HEK293 (cell line): ENCODE results near the gene FOXO4.

Experiments
- CTCF ChIA-PET: fragments of 350-600 bp; formaldehyde crosslinking; extraction: SDS; loops from one replicate; lab custom pipeline; 2021; ENCODE audit warnings: antibody characterized with exemption; lab: Yijun Ruan, JAX
- POLR2A ChIA-PET: fragments of 300-600 bp; formaldehyde crosslinking; extraction: SDS; loops from one replicate; lab custom pipeline; 2020; ENCODE audit warnings: antibody characterized with exemption, inconsistent platforms; lab: Yijun Ruan, JAX
- H3K27ac ChIP-seq: fragments of 200-500 bp; sonication (Bioruptor generic); 2 replicates; pipeline ENCODE4 v1.5.1; 2014; ENCODE audit warnings: low read depth, low read length, control low read depth, inconsistent platforms; ENCODE audit errors: extremely low read depth
- H3K36me3 ChIP-seq, 2 experiments: fragments of 200-500 bp in 1 of 2; sonication (Bioruptor generic) in 1 of 2; 1 replicate in 1 of 2; 2 replicates in 1 of 2; pipeline ENCODE4 v1.5.1; 2014 to 2017; ENCODE audit warnings: inconsistent platforms in 2 of 2, low read length in 2 of 2; ENCODE audit not compliant: control insufficient read depth in 2 of 2, insufficient read depth in 1 of 2
- H3K4me1 ChIP-seq: fragments of 200-500 bp; sonication (Bioruptor generic); 2 replicates; pipeline ENCODE4 v1.5.1; 2014; ENCODE audit warnings: mild to moderate bottlenecking, low read length, inconsistent platforms; ENCODE audit not compliant: control insufficient read depth, insufficient read depth
- H3K4me3 ChIP-seq: 2 replicates; pipeline ENCODE4 v1.5.1; 2011; ENCODE audit warnings: low read depth, mild to moderate bottlenecking, control low read depth, low read length, moderate library complexity
- H3K9me3 ChIP-seq: fragments of 200-500 bp; sonication (Bioruptor generic); 2 replicates; pipeline ENCODE4 v1.5.1; 2014; ENCODE audit warnings: low read depth, low read length, inconsistent platforms; ENCODE audit not compliant: control insufficient read depth, insufficient read depth
- ZBTB7A ChIP-seq: fragments of 450-650 bp; formaldehyde crosslinking; IDR thresholded peaks from 2 replicates; pipeline ENCODE4 v1.5.1; 2016; ENCODE audit warnings: low read depth, missing biosample characterization, missing genetic modification characterization
- ZNF169 ChIP-seq: fragments of 450-650 bp; formaldehyde crosslinking; IDR thresholded peaks from 2 replicates; pipeline ENCODE4 v1.5.1; 2016; ENCODE audit warnings: missing biosample characterization, missing genetic modification characterization
- ZNF292 ChIP-seq: fragments of 450-650 bp; formaldehyde crosslinking; IDR thresholded peaks from 2 replicates; pipeline ENCODE4 v1.5.1; 2016; ENCODE audit warnings: low read depth, missing biosample characterization, missing genetic modification characterization, borderline replicate concordance
- ZNF354C ChIP-seq: fragments of 450-650 bp; formaldehyde crosslinking; IDR thresholded peaks from 2 replicates; pipeline ENCODE4 v1.5.1; 2016; ENCODE audit warnings: missing biosample characterization, missing genetic modification characterization, low read depth, borderline replicate concordance
- ZNF394 ChIP-seq: fragments of 450-650 bp; formaldehyde crosslinking; IDR thresholded peaks from 2 replicates; pipeline ENCODE4 v1.5.1; 2016; ENCODE audit warnings: missing biosample characterization, missing genetic modification characterization, mild to moderate bottlenecking, moderate library complexity, borderline replicate concordance
- ZNF416 ChIP-seq: fragments of 450-650 bp; formaldehyde crosslinking; IDR thresholded peaks from 2 replicates; pipeline ENCODE4 v1.5.1; 2016; ENCODE audit warnings: missing biosample characterization, missing genetic modification characterization
- ZNF555 ChIP-seq: fragments of 450-650 bp; formaldehyde crosslinking; conservative IDR thresholded peaks from 2 replicates; pipeline ENCODE4 v1.5.1; 2017; ENCODE audit warnings: missing biosample characterization, mild to moderate bottlenecking, missing genetic modification characterization, inconsistent platforms
- ZNF596 ChIP-seq: fragments of 450-650 bp; IDR thresholded peaks from 2 replicates; pipeline ENCODE4 v1.5.0; 2018; ENCODE audit warnings: missing biosample characterization, mild to moderate bottlenecking, missing genetic modification characterization, moderate library complexity
- ZNF626 ChIP-seq: fragments of 450-650 bp; sonication (Bioruptor Pico); formaldehyde crosslinking; IDR thresholded peaks from 2 replicates; pipeline ENCODE4 v1.5.1; 2018; ENCODE audit warnings: missing biosample characterization, missing genetic modification characterization, inconsistent platforms
- ZNF677 ChIP-seq: fragments of 450-650 bp; IDR thresholded peaks from 2 replicates; pipeline ENCODE4 v1.5.0; 2018; ENCODE audit warnings: missing biosample characterization, mild to moderate bottlenecking, missing genetic modification characterization, moderate library complexity
- ZNF792 ChIP-seq: fragments of 450-650 bp; formaldehyde crosslinking; IDR thresholded peaks from 2 replicates; pipeline ENCODE4 v1.5.1; 2016; ENCODE audit warnings: missing biosample characterization, missing genetic modification characterization
- ZSCAN23 ChIP-seq: fragments of 450-650 bp; formaldehyde crosslinking; IDR thresholded peaks from 2 replicates; pipeline ENCODE4 v1.5.1; 2016; ENCODE audit warnings: missing biosample characterization, missing genetic modification characterization
- TF ChIP-seq, protein P1 (sequence below): fragments of 450-650 bp; formaldehyde crosslinking; IDR thresholded peaks from 2 replicates; pipeline ENCODE4; 2016; ENCODE audit warnings: missing biosample characterization, missing genetic modification characterization
- TF ChIP-seq, protein P2 (sequence below): fragments of 450-650 bp; formaldehyde crosslinking; IDR thresholded peaks from 2 replicates; pipeline ENCODE4 v1.5.1; 2016; ENCODE audit warnings: missing biosample characterization, missing genetic modification characterization, borderline replicate concordance
- TF ChIP-seq, protein P3 (sequence below): fragments of 450-650 bp; formaldehyde crosslinking; IDR thresholded peaks from 2 replicates; pipeline ENCODE4 v1.5.1; 2016; ENCODE audit warnings: missing biosample characterization, missing genetic modification characterization
- TF ChIP-seq, protein P4 (sequence below): fragments of 450-650 bp; formaldehyde crosslinking; IDR thresholded peaks from 2 replicates; pipeline ENCODE4 v1.5.1; 2016; ENCODE audit warnings: missing biosample characterization, missing genetic modification characterization

Gene FOXO4

DNA sequence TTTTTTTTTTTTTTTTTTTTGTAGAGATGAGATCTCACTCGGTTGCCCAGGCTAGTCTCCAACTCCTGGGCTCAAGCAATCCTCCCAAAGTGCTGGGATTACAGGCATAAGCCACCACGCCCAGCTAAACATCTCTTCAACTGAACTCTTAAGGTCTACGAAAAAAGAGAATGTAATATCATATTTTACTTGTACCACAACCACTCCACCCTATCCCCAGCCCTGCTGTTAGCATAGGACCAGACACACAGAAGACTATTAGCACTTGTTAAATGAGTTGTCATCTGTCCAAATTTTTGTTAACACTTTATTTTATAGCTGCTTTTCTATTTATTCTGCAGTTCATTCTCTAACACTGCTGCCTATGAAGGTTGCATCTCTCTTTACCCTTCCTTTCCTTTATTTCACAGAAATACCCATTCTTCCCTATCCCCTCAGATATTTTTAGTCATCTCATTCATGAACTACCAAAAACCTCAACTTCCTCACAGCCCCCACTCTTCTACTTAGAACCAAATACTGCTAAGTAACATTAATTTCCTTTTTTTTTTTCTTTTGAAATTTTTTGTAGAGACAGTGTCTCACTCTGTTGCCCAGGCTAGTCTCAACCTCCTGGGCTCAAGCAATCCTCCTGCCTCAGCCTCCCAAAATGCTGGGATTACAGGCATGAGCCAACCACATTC is 37.7 kb upstream of the FOXO4 start:
- no peak for TF ChIP-seq ZNF555 (tag by site-specific recombination)
- TF ChIP-seq ZNF354C (tag by site-specific recombination) = no peak
- TF ChIP-seq, protein P1, sequence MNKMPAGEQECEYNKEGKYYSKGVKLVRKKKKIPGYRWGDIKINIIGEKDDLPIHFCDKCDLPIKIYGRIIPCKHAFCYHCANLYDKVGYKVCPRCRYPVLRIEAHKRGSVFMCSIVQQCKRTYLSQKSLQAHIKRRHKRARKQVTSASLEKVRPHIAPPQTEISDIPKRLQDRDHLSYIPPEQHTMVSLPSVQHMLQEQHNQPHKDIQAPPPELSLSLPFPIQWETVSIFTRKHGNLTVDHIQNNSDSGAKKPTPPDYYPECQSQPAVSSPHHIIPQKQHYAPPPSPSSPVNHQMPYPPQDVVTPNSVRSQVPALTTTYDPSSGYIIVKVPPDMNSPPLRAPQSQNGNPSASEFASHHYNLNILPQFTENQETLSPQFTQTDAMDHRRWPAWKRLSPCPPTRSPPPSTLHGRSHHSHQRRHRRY (tag by site-specific recombination) = no peak
- no peak for TF ChIP-seq ZNF292 (tag by site-specific recombination)
- TF ChIP-seq ZNF792 (tag by site-specific recombination) = no peak
- TF ChIP-seq ZNF596 = no peak
- no peak for TF ChIP-seq ZNF626
- no peak for TF ChIP-seq ZNF416 (tag by site-specific recombination)
- Histone ChIP-seq H3K4me1 (no peaks in the 10 kb centered on the region), H3K9me3 (no peaks in the 10 kb centered on the region), H3K4me3 (no peak overlapping the region), H3K27ac (no peak overlapping the region), H3K36me3 (peaks cover 16 to 53% of the 10 kb centered on the region in 2 experiments)
- CTCF ChIA-PET = interaction anchor here (0.5 to 1.2 kb wide), 4 partner anchors 15 to 664 kb away, joined by 3 to 5 read pairs (median 4); no protein-coding TSS in a partner anchor
- POLR2A ChIA-PET = no interaction called here

DNA sequence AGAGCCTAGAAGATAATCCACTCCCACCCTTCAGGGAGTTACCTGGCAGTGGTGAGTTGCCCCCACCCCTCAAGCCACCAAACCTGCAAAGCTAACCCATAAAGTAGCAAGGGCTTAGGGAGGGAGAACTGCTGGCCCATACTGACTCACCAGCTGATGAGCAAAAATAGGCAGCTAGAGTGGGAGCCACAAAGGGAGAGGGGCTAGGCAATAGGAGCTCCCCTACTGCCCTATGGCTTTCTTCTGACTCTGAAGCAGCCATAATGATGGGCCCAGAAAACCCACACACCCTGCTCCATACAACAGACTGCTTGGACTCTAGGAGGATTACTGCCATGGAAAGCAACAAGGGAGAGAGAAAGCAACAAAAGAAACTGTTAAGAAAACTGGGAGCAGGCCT is 35.5 kb upstream of the FOXO4 start:
- Histone ChIP-seq H3K4me1 (no peaks in the 10 kb centered on the region), H3K4me3 (no peak overlapping the region), H3K36me3 (peaks cover 10 to 45% of the 10 kb centered on the region in 2 experiments)
- ChIA-PET POLR2A (no interaction called here), CTCF (no interaction called here)
- no peak for TF ChIP-seq ZNF169 (tag by site-specific recombination)
- TF ChIP-seq, protein P2, sequence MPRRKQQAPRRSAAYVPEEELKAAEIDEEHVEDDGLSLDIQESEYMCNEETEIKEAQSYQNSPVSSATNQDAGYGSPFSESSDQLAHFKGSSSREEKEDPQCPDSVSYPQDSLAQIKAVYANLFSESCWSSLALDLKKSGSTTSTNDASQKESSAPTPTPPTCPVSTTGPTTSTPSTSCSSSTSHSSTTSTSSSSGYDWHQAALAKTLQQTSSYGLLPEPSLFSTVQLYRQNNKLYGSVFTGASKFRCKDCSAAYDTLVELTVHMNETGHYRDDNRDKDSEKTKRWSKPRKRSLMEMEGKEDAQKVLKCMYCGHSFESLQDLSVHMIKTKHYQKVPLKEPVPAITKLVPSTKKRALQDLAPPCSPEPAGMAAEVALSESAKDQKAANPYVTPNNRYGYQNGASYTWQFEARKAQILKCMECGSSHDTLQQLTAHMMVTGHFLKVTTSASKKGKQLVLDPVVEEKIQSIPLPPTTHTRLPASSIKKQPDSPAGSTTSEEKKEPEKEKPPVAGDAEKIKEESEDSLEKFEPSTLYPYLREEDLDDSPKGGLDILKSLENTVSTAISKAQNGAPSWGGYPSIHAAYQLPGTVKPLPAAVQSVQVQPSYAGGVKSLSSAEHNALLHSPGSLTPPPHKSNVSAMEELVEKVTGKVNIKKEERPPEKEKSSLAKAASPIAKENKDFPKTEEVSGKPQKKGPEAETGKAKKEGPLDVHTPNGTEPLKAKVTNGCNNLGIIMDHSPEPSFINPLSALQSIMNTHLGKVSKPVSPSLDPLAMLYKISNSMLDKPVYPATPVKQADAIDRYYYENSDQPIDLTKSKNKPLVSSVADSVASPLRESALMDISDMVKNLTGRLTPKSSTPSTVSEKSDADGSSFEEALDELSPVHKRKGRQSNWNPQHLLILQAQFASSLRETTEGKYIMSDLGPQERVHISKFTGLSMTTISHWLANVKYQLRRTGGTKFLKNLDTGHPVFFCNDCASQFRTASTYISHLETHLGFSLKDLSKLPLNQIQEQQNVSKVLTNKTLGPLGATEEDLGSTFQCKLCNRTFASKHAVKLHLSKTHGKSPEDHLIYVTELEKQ (tag by site-specific recombination) = no peak
- TF ChIP-seq ZNF677 (tag by site-specific recombination) = no peak
- TF ChIP-seq, protein P1 (tag by site-specific recombination) = no peak
- TF ChIP-seq, protein P3, sequence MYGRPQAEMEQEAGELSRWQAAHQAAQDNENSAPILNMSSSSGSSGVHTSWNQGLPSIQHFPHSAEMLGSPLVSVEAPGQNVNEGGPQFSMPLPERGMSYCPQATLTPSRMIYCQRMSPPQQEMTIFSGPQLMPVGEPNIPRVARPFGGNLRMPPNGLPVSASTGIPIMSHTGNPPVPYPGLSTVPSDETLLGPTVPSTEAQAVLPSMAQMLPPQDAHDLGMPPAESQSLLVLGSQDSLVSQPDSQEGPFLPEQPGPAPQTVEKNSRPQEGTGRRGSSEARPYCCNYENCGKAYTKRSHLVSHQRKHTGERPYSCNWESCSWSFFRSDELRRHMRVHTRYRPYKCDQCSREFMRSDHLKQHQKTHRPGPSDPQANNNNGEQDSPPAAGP = no peak
- TF ChIP-seq ZNF394 (tag by site-specific recombination) = no peak
- TF ChIP-seq, protein P4, sequence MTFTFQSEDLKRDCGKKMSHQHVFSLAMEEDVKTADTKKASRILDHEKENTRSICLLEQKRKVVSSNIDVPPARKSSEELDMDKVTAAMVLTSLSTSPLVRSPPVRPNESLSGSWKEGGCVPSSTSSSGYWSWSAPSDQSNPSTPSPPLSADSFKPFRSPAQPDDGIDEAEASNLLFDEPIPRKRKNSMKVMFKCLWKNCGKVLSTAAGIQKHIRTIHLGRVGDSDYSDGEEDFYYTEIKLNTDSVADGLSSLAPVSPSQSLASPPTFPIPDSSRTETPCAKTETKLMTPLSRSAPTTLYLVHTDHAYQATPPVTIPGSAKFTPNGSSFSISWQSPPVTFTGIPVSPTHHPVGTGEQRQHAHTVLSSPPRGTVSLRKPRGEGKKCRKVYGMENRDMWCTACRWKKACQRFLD (tag by site-specific recombination) = no peak
- no peak for TF ChIP-seq ZSCAN23 (tag by site-specific recombination)
- no peak for TF ChIP-seq ZBTB7A (tag by site-specific recombination)
- TF ChIP-seq, all 188 proteins: peak for 0
- Histone ChIP-seq H3K27ac (no peak overlapping the region), H3K9me3 (no peaks in the 10 kb centered on the region; the same call in 1 of the 2 replicates)
